IMR-90 (cell line): ENCODE measurements around the gene PTPRG. TPM values are rescaled to one million over a fixed set of nuclear protein-coding genes. Genes with fewer than 3 reads are reported as not detected.

Source experiments
- ATAC-seq: fragments of 200-7000 bp; cut with Tn5 transposase; 2 replicates; pipeline ENCODE4 v1.9.1; 2020; ENCODE audit warnings: low read depth, mild to moderate bottlenecking, moderate library complexity
- BruUV-seq: library from RNA; stranded (reverse); fragments of 400-500 nt; replicated peaks from 2 replicates; lab custom pipeline; 2021; lab: Mats Ljungman, UMichigan
- CTCF ChIA-PET: fragments of 300-600 bp; formaldehyde crosslinking; extraction: SDS; loops from one replicate; lab custom pipeline; 2021; ENCODE audit warnings: antibody characterized with exemption; lab: Yijun Ruan, JAX
- POLR2A ChIA-PET: fragments of 300-600 bp; sonication (Branson Sonifier 250); formaldehyde crosslinking; loops from one replicate; lab custom pipeline; 2022; ENCODE audit warnings: antibody characterized with exemption; ENCODE audit not compliant: unreplicated experiment; lab: Charles Lee
- DNase-seq: peaks from one replicate; pipeline ENCODE4 v3.0.0; 2013
- H2AFZ ChIP-seq: replicated peaks from 2 replicates; pipeline ENCODE3; 2013; ENCODE audit warnings: low read length, mild to moderate bottlenecking; ENCODE audit not compliant: poor library complexity
- H2AK5ac ChIP-seq: 2 replicates; pipeline ENCODE4 v1.6.1; 2013; ENCODE audit warnings: low read depth, low read length, inconsistent platforms
- H2AK9ac ChIP-seq: replicated peaks from 2 replicates; pipeline ENCODE3; 2013; ENCODE audit warnings: mild to moderate bottlenecking, low read depth, low read length, moderate library complexity; ENCODE audit not compliant: poor library complexity
- H2BK120ac ChIP-seq: 2 replicates; pipeline ENCODE4 v1.6.1; 2013; ENCODE audit warnings: low read depth, low read length, inconsistent platforms
- H2BK15ac ChIP-seq: 3 replicates; pipeline ENCODE4 v1.6.1; 2013; ENCODE audit warnings: low read depth, low read length, inconsistent platforms
- H2BK20ac ChIP-seq: 2 replicates; pipeline ENCODE4 v1.6.1; 2013; ENCODE audit warnings: low read depth, mild to moderate bottlenecking, inconsistent platforms, low read length, moderate library complexity
- H2BK5ac ChIP-seq: 2 replicates; pipeline ENCODE4 v1.6.1; 2013; ENCODE audit warnings: mild to moderate bottlenecking, low read depth, low read length, inconsistent platforms; ENCODE audit not compliant: poor library complexity, severe bottlenecking
- H3K14ac ChIP-seq: replicated peaks from 2 replicates; pipeline ENCODE4 v1.6.1; 2013; ENCODE audit warnings: low read depth, low read length, inconsistent platforms
- H3K18ac ChIP-seq: 2 replicates; pipeline ENCODE4 v1.6.1; 2013; ENCODE audit warnings: low read depth, low read length, control low read depth
- H3K23ac ChIP-seq: 2 replicates; pipeline ENCODE4 v1.6.1; 2013; ENCODE audit warnings: low read depth, low read length, inconsistent platforms
- H3K27ac ChIP-seq: 2 replicates; pipeline ENCODE4 v1.5.1; 2013; ENCODE audit warnings: mild to moderate bottlenecking, control low read depth, low read length; ENCODE audit not compliant: insufficient read depth
- H3K27me3 ChIP-seq: 2 replicates; pipeline ENCODE4 v1.6.1; 2013; ENCODE audit warnings: low read length; ENCODE audit not compliant: control insufficient read depth, insufficient read depth
- H3K36me3 ChIP-seq: 2 replicates; pipeline ENCODE4 v1.6.1; 2013; ENCODE audit warnings: low read length, mixed read lengths; ENCODE audit not compliant: control insufficient read depth, insufficient read depth
- H3K4ac ChIP-seq: 2 replicates; pipeline ENCODE4 v1.6.1; 2013; ENCODE audit warnings: low read depth, low read length, inconsistent platforms
- H3K4me1 ChIP-seq: 2 replicates; pipeline ENCODE4 v1.6.1; 2013; ENCODE audit warnings: low read length, mixed read lengths; ENCODE audit not compliant: control insufficient read depth, insufficient read depth
- H3K4me2 ChIP-seq: 2 replicates; pipeline ENCODE4 v1.6.1; 2013; ENCODE audit warnings: low read depth, mild to moderate bottlenecking, control low read depth, low read length, moderate library complexity
- H3K4me3 ChIP-seq: 2 replicates; pipeline ENCODE4 v1.5.1; 2013; ENCODE audit warnings: low read depth, mild to moderate bottlenecking, control low read depth, low read length, moderate library complexity; ENCODE audit not compliant: insufficient read depth
- H3K56ac ChIP-seq: 2 replicates; pipeline ENCODE4 v1.6.1; 2013; ENCODE audit warnings: low read length, inconsistent platforms; ENCODE audit not compliant: insufficient read depth; ENCODE audit errors: extremely low read depth
- H3K79me1 ChIP-seq, 2 experiments: 2 replicates each; pipeline ENCODE4 v1.6.1; 2013; ENCODE audit warnings: low read length in 2 of 2, inconsistent platforms in 1 of 2, low read depth in 1 of 2
- H3K9ac ChIP-seq: 2 replicates; pipeline ENCODE4 v1.6.1; 2013; ENCODE audit warnings: low read depth, low read length, control low read depth
- H3K9me1 ChIP-seq: 2 replicates; pipeline ENCODE4 v1.6.1; 2013; ENCODE audit warnings: low read length, inconsistent platforms; ENCODE audit not compliant: insufficient read depth
- H3K9me3 ChIP-seq: 2 replicates; pipeline ENCODE4 v1.6.1; 2013; ENCODE audit warnings: low read length; ENCODE audit not compliant: control insufficient read depth, insufficient read depth
- H4K20me1 ChIP-seq: 2 replicates; pipeline ENCODE4 v1.6.1; 2013; ENCODE audit warnings: low read length, inconsistent platforms; ENCODE audit not compliant: insufficient read depth
- H4K5ac ChIP-seq: 2 replicates; pipeline ENCODE4 v1.6.1; 2013; ENCODE audit warnings: mild to moderate bottlenecking, low read depth, low read length, control low read depth
- H4K8ac ChIP-seq, 2 experiments: 2 replicates each; pipeline ENCODE4 v1.6.1; 2013; ENCODE audit warnings: low read depth in 2 of 2, low read length in 2 of 2, control low read depth in 1 of 2, inconsistent platforms in 1 of 2
- H4K91ac ChIP-seq: 2 replicates; pipeline ENCODE4 v1.6.1; 2013; ENCODE audit warnings: low read depth, low read length, inconsistent platforms; ENCODE audit not compliant: insufficient read depth
- BHLHE40 ChIP-seq: fragments of 150-350 bp; IDR thresholded peaks from 2 replicates; pipeline ENCODE4 v1.6.1; 2016; ENCODE audit warnings: mild to moderate bottlenecking, low read depth, low read length
- CTCF ChIP-seq: conservative IDR thresholded peaks from 2 replicates; pipeline ENCODE4 v1.5.1; 2012; ENCODE audit warnings: mild to moderate bottlenecking, low read depth, low read length, improper control_type of control experiment
- ELK1 ChIP-seq: fragments of 150-350 bp; IDR thresholded peaks from 2 replicates; pipeline ENCODE4 v1.6.1; 2016; ENCODE audit warnings: low read depth, mild to moderate bottlenecking, low read length, moderate library complexity, borderline replicate concordance
- FOS ChIP-seq: fragments of 150-350 bp; IDR thresholded peaks from 2 replicates; pipeline ENCODE4 v1.6.1; 2016; ENCODE audit warnings: low read depth, low read length
- MAFK ChIP-seq: IDR thresholded peaks from 2 replicates; pipeline ENCODE4 v1.6.1; 2012; ENCODE audit warnings: low read depth, low read length, improper control_type of control experiment
- MXI1 ChIP-seq: IDR thresholded peaks from 2 replicates; pipeline ENCODE4 v1.6.1; 2012; ENCODE audit warnings: low read depth, mild to moderate bottlenecking, low read length, moderate library complexity, borderline replicate concordance
- RCOR1 ChIP-seq: IDR thresholded peaks from 2 replicates; pipeline ENCODE4 v1.6.1; 2012; ENCODE audit warnings: mild to moderate bottlenecking, low read length, improper control_type of control experiment; ENCODE audit not compliant: insufficient replicate concordance
- SMC3 ChIP-seq: fragments of 150-350 bp; IDR thresholded peaks from 2 replicates; pipeline ENCODE4 v1.6.1; 2016; ENCODE audit warnings: low read depth, mild to moderate bottlenecking, antibody characterized with exemption, low read length, moderate library complexity
- USF2 ChIP-seq: fragments of 150-350 bp; IDR thresholded peaks from 2 replicates; pipeline ENCODE4 v1.6.1; 2017; ENCODE audit warnings: mild to moderate bottlenecking, antibody characterized with exemption, low read length, low read depth
- WGBS, 2 experiments: methylation state at CpG; one replicate each; pipeline versions ENCODE4 v1.1.5 to v1.1.7; 2013; ENCODE audit warnings: missing lambda C conversion rate in 2 of 2; ENCODE audit not compliant: insufficient read length in 1 of 2; ENCODE audit errors: extremely low coverage in 2 of 2; 5-methylcytosine and 5-hydroxymethylcytosine counted together
- dilution Hi-C: fragments of 300-500 bp; cut with HindIII; formaldehyde crosslinking; loops from one replicate; pipeline ENCODE4 v1.14.3; 2018; ENCODE audit warnings: low sequenced_read_pairs; ENCODE audit not compliant: unreplicated experiment
- in situ Hi-C: fragments of 300-500 bp; cut with MboI; formaldehyde crosslinking; loops from 3 replicates; pipeline ENCODE4 v1.14.3; 2019; ENCODE audit warnings: low sequenced_read_pairs, inconsistent platforms, mixed read lengths
- intact Hi-C: fragments of 100-400 bp; cut with micrococcal nuclease; formaldehyde crosslinking; loops from 2 replicates; pipeline ENCODE4 v1.10.0; 2022
- polyA plus RNA-seq, 3 experiments: library from polyadenylated mRNA; depleted of rRNA; stranded (reverse); fragments of >200 nt; gene quantifications; 2 replicates each; pipeline ENCODE4 v1.2.3, GENCODE V29; 2012; ENCODE audit warnings: low replicate concordance in 1 of 3
- total RNA-seq: library from RNA; depleted of rRNA; stranded (reverse); fragments of >200 nt; gene quantifications from 2 replicates; pipeline ENCODE4 v1.2.3, GENCODE V29; 2012

Gene PTPRG
- total and polyA plus RNA-seq, 2 of the 4 experiments (the other 2 are of a cell fraction): 7.7 to 31.0 TPM

- H3K56ac ChIP-seq: no peak overlapping the region
- H3K79me1 ChIP-seq: 0 out of 4 replicates have a peak, but pooled peaks cover 0 to 3% of the 10 kb centered on the region in 2 experiments
- no peak for TF ChIP-seq CTCF
- no peak for TF ChIP-seq MAFK
- TF ChIP-seq MXI1: no peak
- TF ChIP-seq USF2: no peak
- no peak for TF ChIP-seq ELK1
- no peak for TF ChIP-seq RCOR1
- TF ChIP-seq BHLHE40: no peak
- no peak for TF ChIP-seq FOS
- TF ChIP-seq SMC3: no peak
- H3K9me3 ChIP-seq: no peaks in the 10 kb centered on the region
- H2AK5ac ChIP-seq: no peak overlapping the region
- intact Hi-C loops (no loop called here), in situ Hi-C loops (no loop called here), dilution Hi-C loops (no loop called here)
- no peak overlapping the region for H2BK15ac ChIP-seq
- no peak overlapping the region for H2AFZ ChIP-seq
- no peak overlapping the region for H4K5ac ChIP-seq
- no peak overlapping the region for H2AK9ac ChIP-seq
- H2BK20ac ChIP-seq: no peak overlapping the region
- no peak overlapping the region for H3K9ac ChIP-seq
- H3K36me3 ChIP-seq: no peaks in the 10 kb centered on the region; the same call in 1 of the 2 replicates
- H2BK5ac ChIP-seq: no peak overlapping the region
- no peak overlapping the region for H4K91ac ChIP-seq
- H3K14ac ChIP-seq: no peak overlapping the region
- ATAC-seq: no peak
- ChIA-PET CTCF (interaction anchor here (0.5 kb wide), 1 partner anchor 17 kb away, joined by 3 read pairs; no protein-coding TSS in a partner anchor), POLR2A (no interaction called here)
- no peaks in the 10 kb centered on the region for H3K9me1 ChIP-seq
- H3K23ac ChIP-seq: no peak overlapping the region
- H3K27me3 ChIP-seq: no peaks in the 10 kb centered on the region
- no peak overlapping the region for H3K27ac ChIP-seq
- H3K4ac ChIP-seq: no peak overlapping the region
- no peak overlapping the region for H4K8ac ChIP-seq
- H4K20me1 ChIP-seq: no peaks in the 10 kb centered on the region
- no peak for DNase-seq
- H3K18ac ChIP-seq: no peak overlapping the region
- H2BK120ac ChIP-seq: no peak overlapping the region
- H3K4me3 ChIP-seq: no peak overlapping the region
- H3K4me1 ChIP-seq: peaks cover 3% of the 10 kb centered on the region; the same call in 1 of the 2 replicates
- BruUV-seq: no TSS peak
- no peak overlapping the region for H3K4me2 ChIP-seq
- 94% methylated on average over 2 of the region's 9 CpGs; no CpG with 5 or more reads in 1 of the 2 experiments for WGBS, 2 experiments
Observed at GRCh38 chr3:62145086-62145757, 583.9 kb downstream of the PTPRG start.
